ENCODE data around the gene PCSK5.

DNA sequence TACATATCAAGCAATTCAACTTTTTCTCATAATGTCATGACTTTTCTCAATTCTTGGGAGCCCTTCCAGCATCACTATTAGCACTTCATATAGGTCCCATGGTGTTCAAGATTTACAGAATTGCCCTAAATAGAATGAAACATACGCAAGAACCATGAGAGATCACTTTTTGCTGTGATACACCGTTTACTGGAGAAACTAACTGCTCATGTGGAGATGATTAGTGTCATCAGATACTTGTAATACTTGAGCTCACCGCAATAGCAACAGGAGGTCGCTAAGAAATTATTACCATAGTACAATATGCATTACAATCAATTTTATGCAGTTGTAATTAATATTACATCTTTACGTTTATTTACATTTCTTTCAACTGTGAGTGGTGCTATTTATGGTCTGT, 4.8 kb upstream of the PCSK5 start:
- TF ChIP-seq CTCF (IDR thresholded peaks at IDR 0.05; ENCODE audit: borderline replicate concordance, extremely low read depth, low read length, poor library complexity, severe bottlenecking) (no peak), EZH2 (IDR thresholded peaks at IDR 0.05; ENCODE audit: borderline replicate concordance, low read depth, low read length, severe bottlenecking) (no peak)

All from DND-41 (cell line).